BE2C (cell line): ENCODE results near the gene KCP.

Source experiments
- DNase-seq: peaks from one replicate; pipeline ENCODE4 v3.0.0-alpha.2; 2020
- H3K27me3 ChIP-seq: fragments of 250-450 bp; sonication (Bioruptor Pico); 2 replicates; pipeline ENCODE4 v1.5.1; 2020; ENCODE audit warnings: mild to moderate bottlenecking
- H3K36me3 ChIP-seq: fragments of 250-450 bp; sonication (Bioruptor Pico); 2 replicates; pipeline ENCODE4 v1.5.1; 2020; ENCODE audit warnings: mild to moderate bottlenecking
- H3K4me1 ChIP-seq: fragments of 250-450 bp; sonication (Bioruptor Pico); 2 replicates; pipeline ENCODE4 v1.5.1; 2020
- H3K4me3 ChIP-seq: 2 replicates; pipeline ENCODE4 v1.5.1; 2011; ENCODE audit warnings: low read depth, low read length
- H3K9me3 ChIP-seq: fragments of 250-450 bp; sonication (Bioruptor Pico); 2 replicates; pipeline ENCODE4 v1.5.1; 2020
- TF ChIP-seq, protein P1 (sequence below): IDR thresholded peaks from 2 replicates; pipeline ENCODE4 v1.5.1; 2012; ENCODE audit warnings: mild to moderate bottlenecking, low read depth, low read length

Gene KCP

GRCh38 chr7:128835231-128835751 is 75.2 kb downstream of the KCP start:
- TF ChIP-seq, protein P1, sequence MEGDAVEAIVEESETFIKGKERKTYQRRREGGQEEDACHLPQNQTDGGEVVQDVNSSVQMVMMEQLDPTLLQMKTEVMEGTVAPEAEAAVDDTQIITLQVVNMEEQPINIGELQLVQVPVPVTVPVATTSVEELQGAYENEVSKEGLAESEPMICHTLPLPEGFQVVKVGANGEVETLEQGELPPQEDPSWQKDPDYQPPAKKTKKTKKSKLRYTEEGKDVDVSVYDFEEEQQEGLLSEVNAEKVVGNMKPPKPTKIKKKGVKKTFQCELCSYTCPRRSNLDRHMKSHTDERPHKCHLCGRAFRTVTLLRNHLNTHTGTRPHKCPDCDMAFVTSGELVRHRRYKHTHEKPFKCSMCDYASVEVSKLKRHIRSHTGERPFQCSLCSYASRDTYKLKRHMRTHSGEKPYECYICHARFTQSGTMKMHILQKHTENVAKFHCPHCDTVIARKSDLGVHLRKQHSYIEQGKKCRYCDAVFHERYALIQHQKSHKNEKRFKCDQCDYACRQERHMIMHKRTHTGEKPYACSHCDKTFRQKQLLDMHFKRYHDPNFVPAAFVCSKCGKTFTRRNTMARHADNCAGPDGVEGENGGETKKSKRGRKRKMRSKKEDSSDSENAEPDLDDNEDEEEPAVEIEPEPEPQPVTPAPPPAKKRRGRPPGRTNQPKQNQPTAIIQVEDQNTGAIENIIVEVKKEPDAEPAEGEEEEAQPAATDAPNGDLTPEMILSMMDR: no peak
- no peak for DNase-seq
- Histone ChIP-seq H3K4me1 (peaks cover 10% of the 10 kb centered on the region), H3K9me3 (no peaks in the 10 kb centered on the region), H3K36me3 (peaks cover 17% of the 10 kb centered on the region; the same call in 1 of the 2 replicates), H3K27me3 (no peaks in the 10 kb centered on the region), H3K4me3 (no peak overlapping the region)

DNA sequence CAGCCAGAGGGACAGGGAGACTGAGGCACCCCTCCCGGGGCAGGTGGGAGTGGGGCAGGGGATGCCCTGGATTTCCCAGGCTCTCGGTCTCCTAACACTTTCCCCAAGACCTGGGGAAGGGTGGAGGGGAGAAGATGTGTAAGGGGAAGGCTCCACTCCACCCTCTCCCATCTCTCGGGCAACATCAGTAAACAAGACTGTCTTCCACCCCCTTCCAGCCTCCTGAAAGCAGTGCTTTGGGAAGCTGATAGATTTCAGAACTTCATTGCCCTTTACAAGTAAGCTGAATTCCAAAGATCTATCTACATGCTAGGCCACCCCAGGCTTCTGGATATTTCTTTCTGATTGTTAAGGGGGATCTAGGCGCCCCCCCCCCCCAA is 76.6 kb downstream of the KCP start:
- peaks cover 16% of the 10 kb centered on the region for H3K4me1 ChIP-seq
- DNase-seq: no peak
- TF ChIP-seq, protein P1: no peak
- peaks cover 12% of the 10 kb centered on the region; the same call in 1 of the 2 replicates for H3K36me3 ChIP-seq
- H3K4me3 ChIP-seq: no peak overlapping the region
- no peaks in the 10 kb centered on the region for H3K27me3 ChIP-seq
- H3K9me3 ChIP-seq: no peaks in the 10 kb centered on the region

DNA sequence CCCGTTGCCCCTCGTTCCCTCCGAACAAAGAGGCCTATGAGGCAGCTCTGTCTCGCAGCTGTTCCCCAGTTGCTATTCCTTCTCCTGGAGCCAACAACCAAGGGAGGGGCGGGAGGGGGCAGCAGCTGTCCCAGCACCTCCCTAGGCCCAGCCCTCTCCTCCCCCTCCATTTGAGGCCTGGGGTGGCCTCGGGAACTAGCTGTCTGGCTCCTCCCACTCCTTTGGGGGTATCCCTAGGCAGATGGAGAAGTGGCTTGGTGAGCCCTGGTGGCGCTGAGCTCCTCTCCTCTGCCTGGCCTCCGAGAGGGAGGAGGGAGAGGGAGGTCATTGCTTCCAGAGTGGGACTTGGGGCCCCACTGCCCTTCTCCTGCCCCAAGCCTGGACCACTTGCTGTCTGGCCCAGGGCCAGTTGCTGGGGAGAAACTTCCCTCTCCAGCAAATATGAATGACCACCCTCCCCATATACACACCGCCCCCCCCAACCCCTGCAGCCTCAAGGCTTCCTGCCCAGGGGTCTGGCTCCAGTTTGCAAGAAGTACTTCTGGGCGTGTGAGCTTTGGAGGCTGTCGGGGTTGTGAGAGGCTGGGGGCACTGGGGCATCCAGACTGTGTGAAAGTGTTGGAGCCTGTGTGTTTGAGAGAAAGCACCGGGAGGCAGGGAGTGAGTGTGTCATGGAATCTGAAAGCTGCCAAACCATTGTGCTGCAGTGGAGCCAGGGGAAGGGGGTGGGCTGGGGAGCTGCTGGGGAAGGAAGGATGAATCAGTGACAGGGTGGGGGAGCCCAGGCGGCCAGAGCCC is 77.2 kb downstream of the KCP start:
- H3K9me3 ChIP-seq: no peaks in the 10 kb centered on the region
- DNase-seq: peak; percentile 62
- peaks cover 16% of the 10 kb centered on the region for H3K4me1 ChIP-seq
- TF ChIP-seq, protein P1: no peak
- peaks cover 10% of the 10 kb centered on the region; the same call in 1 of the 2 replicates for H3K36me3 ChIP-seq
- no peaks in the 10 kb centered on the region for H3K27me3 ChIP-seq
- peak overlapping the region; percentile 88 for H3K4me3 ChIP-seq

GRCh38 chr7:128832880-128833147 is 77.7 kb downstream of the KCP start:
- H3K27me3 ChIP-seq: no peaks in the 10 kb centered on the region
- no peaks in the 10 kb centered on the region for H3K9me3 ChIP-seq
- TF ChIP-seq, protein P1: no peak
- H3K4me1 ChIP-seq: peaks cover 19% of the 10 kb centered on the region
- peak overlapping the region; percentile 88 for H3K4me3 ChIP-seq
- peaks cover 7% of the 10 kb centered on the region; the same call in 1 of the 2 replicates for H3K36me3 ChIP-seq
- no peak for DNase-seq

GRCh38 chr7:128831994-128832879 is 78.3 kb downstream of the KCP start:
- peak overlapping the region; percentile 88 for H3K4me3 ChIP-seq
- no peaks in the 10 kb centered on the region for H3K27me3 ChIP-seq
- TF ChIP-seq, protein P1: no peak
- H3K9me3 ChIP-seq: no peaks in the 10 kb centered on the region
- peaks cover 7% of the 10 kb centered on the region; the same call in 1 of the 2 replicates for H3K36me3 ChIP-seq
- H3K4me1 ChIP-seq: peaks cover 23% of the 10 kb centered on the region
- DNase-seq: peak; percentile 80
